Transverse colon (tissue), 4 donors: ENCODE measurements around the gene ACACA. TPM values are rescaled to one million over a fixed set of nuclear protein-coding genes. Genes with fewer than 3 reads are reported as not detected.
A peak's percentile ranks its signal among the peaks of the same experiment; 100 is the strongest.

Experiments
- DNase-seq: peaks from one replicate; pipeline ENCODE4 v3.0.0-alpha.2; 2019
- H3K27ac ChIP-seq, 4 donors: fragments of 200-600 bp; sonication (generic); 2 replicates each; pipeline ENCODE4 v1.5.1; 2016 to 2018; ENCODE audit warnings: inconsistent platforms in 4 of 4
- H3K27me3 ChIP-seq: fragments of 200-600 bp; sonication (generic); 2 replicates; pipeline ENCODE4 v1.5.1; 2017; ENCODE audit warnings: inconsistent platforms
- H3K36me3 ChIP-seq, 4 donors: fragments of 200-600 bp; sonication (generic); 2 replicates each; pipeline ENCODE4 v1.5.1; 2017 to 2019; ENCODE audit warnings: inconsistent platforms in 4 of 4
- H3K4me1 ChIP-seq, 4 donors: fragments of 200-600 bp; sonication (generic); 2 replicates each; pipeline ENCODE4 v1.5.1; 2017 to 2020; ENCODE audit warnings: inconsistent platforms in 4 of 4
- H3K4me3 ChIP-seq, 4 donors: fragments of 200-600 bp; sonication (generic); 1 replicate in 1 of 4; 2 replicates in 3 of 4; pipeline versions ENCODE4 v1.5.1 to v1.6.1; 2017 to 2019; ENCODE audit warnings: inconsistent platforms in 4 of 4
- H3K9me3 ChIP-seq, 2 donors: fragments of 200-600 bp; sonication (generic); 2 replicates each; pipeline ENCODE4 v1.5.1; 2017 to 2019; ENCODE audit warnings: inconsistent platforms in 2 of 2
- EP300 ChIP-seq: sonication (generic); formaldehyde crosslinking; IDR thresholded peaks from one replicate; pipeline ENCODE4 v1.6.1; 2017; ENCODE audit warnings: antibody characterized with exemption, low read depth
- POLR2A ChIP-seq: fragments of 450-650 bp; IDR thresholded peaks from one replicate; pipeline ENCODE4 v1.6.1; 2016; ENCODE audit warnings: antibody characterized with exemption, mild to moderate bottlenecking, moderate library complexity
- POLR2AphosphoS5 ChIP-seq, 3 donors: sonication (generic); formaldehyde crosslinking; IDR thresholded peaks; one replicate each; pipeline ENCODE4 v1.6.1; 2016; ENCODE audit warnings: antibody characterized with exemption in 3 of 3
- WGBS, 2 donors: methylation state at CpG; one replicate each; pipeline ENCODE4 v1.1.5; 2018; ENCODE audit warnings: low coverage in 1 of 2; 5-methylcytosine and 5-hydroxymethylcytosine counted together
- in situ Hi-C, 4 donors: fragments of 200-750 bp; cut with MboI; loops; one replicate each; pipeline versions ENCODE4 v1.15.0 to v1.15.1; 2017; ENCODE audit warnings: low sequenced_read_pairs in 3 of 4, low pct_ligation_motif_present in 1 of 4, low pct_unique_long_range_greater_than_20kb in 1 of 4
- intact Hi-C: fragments of 100-400 bp; cut with DNase I; formaldehyde crosslinking; loops from one replicate; pipeline ENCODE4 v1.15.1; 2023; ENCODE audit warnings: low total_unique reads
- total RNA-seq, 4 donors: library from RNA; depleted of rRNA; stranded (reverse); fragments of >200 nt; gene quantifications; one replicate each; pipeline ENCODE4 v1.1.0, GENCODE V29; 2016
- TF ChIP-seq, protein P1 (sequence below), 5 experiments: fragments of 200-600 bp in 3 of 5; fragments of 450-650 bp in 2 of 5; sonication (generic) in 3 of 5; IDR thresholded peaks; 1 replicate in 2 of 5; 2 replicates in 3 of 5; pipeline ENCODE4 v1.5.1; 2016 to 2017; ENCODE audit warnings: antibody characterized with exemption in 5 of 5, inconsistent platforms in 3 of 5, mild to moderate bottlenecking in 2 of 5, moderate library complexity in 1 of 5

Gene ACACA
- total RNA-seq, 4 donors from 2014 or later, result 21.7 to 173 (median 23.9) TPM

DNA sequence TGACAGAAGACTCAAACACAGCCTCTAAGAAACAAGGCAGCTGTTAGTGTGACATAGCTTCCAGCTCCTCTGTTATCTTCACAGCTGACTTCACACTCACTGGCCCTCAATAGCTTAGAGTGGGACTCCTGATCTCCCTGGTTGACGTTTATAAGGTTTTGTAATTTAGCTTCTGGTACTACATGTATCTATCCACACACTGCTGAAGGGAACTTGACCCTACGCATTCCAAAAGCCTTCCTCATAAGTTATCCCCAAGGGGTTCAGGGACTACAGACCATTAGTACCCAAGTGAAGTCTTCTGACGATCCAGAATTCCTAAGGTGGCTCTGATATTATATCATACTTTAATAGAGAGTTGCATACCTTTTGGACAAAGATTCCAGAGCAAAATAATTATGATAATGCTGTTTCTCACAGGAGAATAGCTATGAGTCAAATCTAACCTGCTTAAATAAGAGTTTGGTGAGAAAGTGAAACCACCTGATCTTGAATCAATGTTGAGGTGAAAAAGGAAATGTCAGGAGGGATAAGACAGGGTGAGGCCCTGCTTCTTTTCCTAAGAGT, 14.5 kb downstream of the ACACA start:
- DNase-seq, result no peak
- Histone ChIP-seq H3K27ac (no peak overlapping the region), H3K9me3 (no peaks in the 10 kb centered on the region), H3K4me3 (no peak overlapping the region), H3K27me3 (no peaks in the 10 kb centered on the region), H3K4me1 (peaks cover 0 to 25% (median 2%) of the 10 kb centered on the region in 4 donors), H3K36me3 (no peaks in the 10 kb centered on the region)
- no peak for TF ChIP-seq EP300
- TF ChIP-seq POLR2AphosphoS5 (IDR thresholded peaks at IDR 0.05), result no peak
- TF ChIP-seq, protein P1, sequence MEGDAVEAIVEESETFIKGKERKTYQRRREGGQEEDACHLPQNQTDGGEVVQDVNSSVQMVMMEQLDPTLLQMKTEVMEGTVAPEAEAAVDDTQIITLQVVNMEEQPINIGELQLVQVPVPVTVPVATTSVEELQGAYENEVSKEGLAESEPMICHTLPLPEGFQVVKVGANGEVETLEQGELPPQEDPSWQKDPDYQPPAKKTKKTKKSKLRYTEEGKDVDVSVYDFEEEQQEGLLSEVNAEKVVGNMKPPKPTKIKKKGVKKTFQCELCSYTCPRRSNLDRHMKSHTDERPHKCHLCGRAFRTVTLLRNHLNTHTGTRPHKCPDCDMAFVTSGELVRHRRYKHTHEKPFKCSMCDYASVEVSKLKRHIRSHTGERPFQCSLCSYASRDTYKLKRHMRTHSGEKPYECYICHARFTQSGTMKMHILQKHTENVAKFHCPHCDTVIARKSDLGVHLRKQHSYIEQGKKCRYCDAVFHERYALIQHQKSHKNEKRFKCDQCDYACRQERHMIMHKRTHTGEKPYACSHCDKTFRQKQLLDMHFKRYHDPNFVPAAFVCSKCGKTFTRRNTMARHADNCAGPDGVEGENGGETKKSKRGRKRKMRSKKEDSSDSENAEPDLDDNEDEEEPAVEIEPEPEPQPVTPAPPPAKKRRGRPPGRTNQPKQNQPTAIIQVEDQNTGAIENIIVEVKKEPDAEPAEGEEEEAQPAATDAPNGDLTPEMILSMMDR (IDR thresholded peaks at IDR 0.05), result no peak
- no peak for TF ChIP-seq POLR2A
- 77 to 82% methylated on average over 3 of the region's 3 CpGs for WGBS, 2 donors
- in situ Hi-C loops (loop anchor here in 2 of 4 donors (25.0 kb wide), 1 partner anchor 780 kb away; the partner anchor contains the start of gene MRM1 (in 2 of the 2)), intact Hi-C loops (no loop called here)

GRCh38 chr17:37391146-37391545, 15.5 kb downstream of the ACACA start:
- Histone ChIP-seq H3K4me1 (peaks cover 0 to 29% (median 2%) of the 10 kb centered on the region in 4 donors), H3K27me3 (no peaks in the 10 kb centered on the region), H3K36me3 (no peaks in the 10 kb centered on the region), H3K27ac (no peak overlapping the region), H3K4me3 (no peak overlapping the region), H3K9me3 (no peaks in the 10 kb centered on the region)
- no peak for TF ChIP-seq POLR2A
- TF ChIP-seq POLR2AphosphoS5 (IDR thresholded peaks at IDR 0.05), result no peak
- TF ChIP-seq, protein P1 (IDR thresholded peaks at IDR 0.05), result no peak
- no peak for TF ChIP-seq EP300
- in situ Hi-C loops, result loop anchor here in 2 of 4 donors (25.0 kb wide), 1 partner anchor 779 kb away; the partner anchor contains the start of gene MRM1 (in 2 of the 2)
- no peak for DNase-seq
- WGBS, 2 donors, result 91% methylated on average over 6 of the region's 6 CpGs
- intact Hi-C loops, result no loop called here

GRCh38 chr17:37389160-37389559, 17.5 kb downstream of the ACACA start:
- DNase-seq, result peak; percentile 16
- H3K27me3 ChIP-seq, result no peaks in the 10 kb centered on the region
- intact Hi-C loops, result no loop called here
- in situ Hi-C loops, result loop anchor here in 2 of 4 donors (25.0 kb wide), 1 partner anchor 777 kb away; the partner anchor contains the start of gene MRM1 (in 2 of the 2)
- peaks cover 0 to 43% (median 9%) of the 10 kb centered on the region in 4 donors for H3K4me1 ChIP-seq
- H3K27ac ChIP-seq, result no peak overlapping the region
- WGBS, 2 donors, result 45% methylated on average over 4 of the region's 4 CpGs; no CpG with 5 or more reads in 1 of the 2 donors
- no peak for TF ChIP-seq POLR2A
- TF ChIP-seq POLR2AphosphoS5 (IDR thresholded peaks at IDR 0.05), result no peak
- TF ChIP-seq EP300, result no peak
- TF ChIP-seq, protein P1 (IDR thresholded peaks at IDR 0.05), result no peak
- no peaks in the 10 kb centered on the region for H3K36me3 ChIP-seq
- H3K4me3 ChIP-seq, result no peak overlapping the region
- H3K9me3 ChIP-seq, result no peaks in the 10 kb centered on the region

GRCh38 chr17:37388266-37388665, 18.4 kb downstream of the ACACA start:
- Histone ChIP-seq H3K27me3 (no peaks in the 10 kb centered on the region), H3K36me3 (no peaks in the 10 kb centered on the region), H3K4me3 (no peak overlapping the region), H3K4me1 (peaks cover 0 to 43% (median 9%) of the 10 kb centered on the region in 4 donors), H3K9me3 (no peaks in the 10 kb centered on the region), H3K27ac (no peak overlapping the region)
- no peak for TF ChIP-seq POLR2AphosphoS5 (IDR thresholded peaks at IDR 0.05)
- TF ChIP-seq, protein P1 (IDR thresholded peaks at IDR 0.05), result no peak
- TF ChIP-seq EP300, result no peak
- no peak for TF ChIP-seq POLR2A
- intact Hi-C loops, result no loop called here
- in situ Hi-C loops, result loop anchor here in 2 of 4 donors (25.0 kb wide), 1 partner anchor 776 kb away; the partner anchor contains the start of gene MRM1 (in 2 of the 2)
- no peak for DNase-seq
- WGBS, 2 donors, result 86 to 91% methylated on average over 1 to 3 of the region's 3 CpGs
